WTC11 (cell line): ENCODE measurements around the gene HSD11B1L. TPM values are rescaled to one million over a fixed set of nuclear protein-coding genes. Genes with fewer than 3 reads are reported as not detected.

Experiments
- ATAC-seq: fragments of 200-7000 bp; cut with Tn5 transposase; 2 replicates; pipeline ENCODE4 v1.10.0; 2021; ENCODE audit warnings: mild to moderate bottlenecking, moderate library complexity
- CTCF ChIA-PET: fragments of 300-600 bp; sonication (Branson Sonifier 250); formaldehyde crosslinking; loops from one replicate; lab custom pipeline; 2021; ENCODE audit warnings: antibody characterized with exemption; lab: Charles Lee
- POLR2A ChIA-PET: fragments of 350-600 bp; sonication (Branson Sonifier 250); formaldehyde crosslinking; loops from one replicate; lab custom pipeline; 2021; ENCODE audit warnings: antibody characterized with exemption; lab: Charles Lee
- DNase-seq: peaks from one replicate; pipeline ENCODE4 v3.0.0; 2021; ENCODE audit warnings: low spot score
- H3K27ac Mint-ChIP-seq: 2 replicates; pipeline ENCODE4 v1.8.0; 2021; ENCODE audit warnings: mixed read lengths
- H3K27me3 Mint-ChIP-seq: 2 replicates; pipeline ENCODE4 v1.8.0; 2021; ENCODE audit warnings: low read depth, mild to moderate bottlenecking, moderate library complexity, mixed read lengths
- H3K36me3 Mint-ChIP-seq: 2 replicates; pipeline ENCODE4 v1.8.0; 2021; ENCODE audit warnings: mixed read lengths
- H3K4me1 Mint-ChIP-seq: 2 replicates; pipeline ENCODE4 v1.8.0; 2022; ENCODE audit warnings: mixed read lengths
- H3K4me3 Mint-ChIP-seq: 2 replicates; pipeline ENCODE4 v1.8.0; 2021; ENCODE audit warnings: mild to moderate bottlenecking, moderate library complexity, mixed read lengths
- H3K9me3 Mint-ChIP-seq: 2 replicates; pipeline ENCODE4 v1.8.0; 2021; ENCODE audit warnings: mixed read lengths
- ARID4B ChIP-seq: sonication (generic); formaldehyde crosslinking; IDR thresholded peaks from 2 replicates; pipeline ENCODE4 v1.8.0; 2023; ENCODE audit warnings: missing genetic modification reagents, mild to moderate bottlenecking, borderline replicate concordance
- ERG ChIP-seq: fragments of 250-450 bp; sonication (Bioruptor Pico); IDR thresholded peaks from 2 replicates; pipeline ENCODE4 v1.8.0; 2021; ENCODE audit warnings: mild to moderate bottlenecking
- FOXJ3 ChIP-seq: sonication (generic); formaldehyde crosslinking; IDR thresholded peaks from 2 replicates; pipeline ENCODE4 v1.9.0; 2021; ENCODE audit warnings: missing genetic modification reagents, mild to moderate bottlenecking, borderline replicate concordance
- FOXP1 ChIP-seq: sonication (generic); formaldehyde crosslinking; IDR thresholded peaks from 2 replicates; pipeline ENCODE4 v1.8.0; 2022; ENCODE audit warnings: missing genetic modification reagents, mild to moderate bottlenecking, moderate library complexity, borderline replicate concordance
- FOXP4 ChIP-seq: sonication (generic); formaldehyde crosslinking; IDR thresholded peaks from 2 replicates; pipeline ENCODE4 v1.8.0; 2022; ENCODE audit warnings: mild to moderate bottlenecking, missing genetic modification reagents
- HMGXB4 ChIP-seq: sonication (generic); formaldehyde crosslinking; IDR thresholded peaks from 2 replicates; pipeline ENCODE4 v1.8.1; 2023; ENCODE audit warnings: mild to moderate bottlenecking, moderate library complexity, missing genetic modification reagents
- JUN ChIP-seq: sonication (generic); formaldehyde crosslinking; IDR thresholded peaks from 2 replicates; pipeline ENCODE4 v1.8.0; 2023; ENCODE audit warnings: mild to moderate bottlenecking, missing genetic modification reagents
- MYBL2 ChIP-seq: sonication (generic); formaldehyde crosslinking; IDR thresholded peaks from 2 replicates; pipeline ENCODE4 v1.8.1; 2023; ENCODE audit warnings: mild to moderate bottlenecking, moderate library complexity, missing genetic modification reagents
- NFATC4 ChIP-seq: fragments of 250-450 bp; sonication (Bioruptor Pico); IDR thresholded peaks from 2 replicates; pipeline ENCODE4 v1.9.0; 2021; ENCODE audit warnings: mild to moderate bottlenecking
- RORB ChIP-seq: fragments of 250-450 bp; sonication (Bioruptor Pico); IDR thresholded peaks from 2 replicates; pipeline ENCODE4 v1.9.0; 2021; ENCODE audit warnings: mild to moderate bottlenecking
- TCF7 ChIP-seq: sonication (generic); formaldehyde crosslinking; IDR thresholded peaks from 2 replicates; pipeline ENCODE4 v1.8.0; 2022; ENCODE audit warnings: mild to moderate bottlenecking, low read depth, missing genetic modification reagents, moderate library complexity
- ZSCAN18 ChIP-seq: fragments of 250-450 bp; sonication (Bioruptor Pico); IDR thresholded peaks from 2 replicates; pipeline ENCODE4 v2.1.2; 2022; ENCODE audit warnings: mild to moderate bottlenecking, moderate library complexity
- total RNA-seq: library from RNA; stranded (reverse); gene quantifications from 3 replicates; pipeline ENCODE4 v1.2.3, GENCODE V29; 2021

Gene HSD11B1L
- total RNA-seq, 1 experiment from 2014 or later: 11.8 TPM

- H3K4me3 Mint-ChIP-seq: no peak overlapping the region
- peaks cover 48% of the 10 kb centered on the region for H3K36me3 Mint-ChIP-seq
- ATAC-seq: no peak
- TF ChIP-seq ZSCAN18 (CRISPR knock-in tag) (no peak), NFATC4 (CRISPR knock-in tag) (0 out of 2 replicates have a peak, but pooled peaks have one; percentile 17)
- peak overlapping the region; percentile 32; the same call in 1 of the 2 replicates for H3K27ac Mint-ChIP-seq
- DNase-seq: no peak
- no peaks in the 10 kb centered on the region for H3K27me3 Mint-ChIP-seq
- H3K9me3 Mint-ChIP-seq: no peaks in the 10 kb centered on the region
- H3K4me1 Mint-ChIP-seq: peaks cover 6% of the 10 kb centered on the region; the same call in 1 of the 2 replicates
- ChIA-PET CTCF (no interaction called here), POLR2A (interaction anchor here (0.6 to 0.9 kb wide), 2 partner anchors 22 to 24 kb away, joined by 3 to 4 read pairs; no protein-coding TSS in a partner anchor)
Measured at GRCh38 chr19:5694167-5694955, 13.5 kb downstream of the HSD11B1L start.

GRCh38 chr19:5694956-5695648, 14.3 kb downstream of the HSD11B1L start:
- ATAC-seq: no peak
- H3K27ac Mint-ChIP-seq: no peak overlapping the region
- no peaks in the 10 kb centered on the region for H3K9me3 Mint-ChIP-seq
- CTCF ChIA-PET: interaction anchor here (1.1 to 1.6 kb wide), 2 partner anchors 8 to 25 kb away, joined by 3 to 9 read pairs; partner anchors contain the start of genes CATSPERD and LONP1
- no peak overlapping the region for H3K4me3 Mint-ChIP-seq
- no peaks in the 10 kb centered on the region for H3K27me3 Mint-ChIP-seq
- TF ChIP-seq FOXP1 (CRISPR knock-in tag): no peak
- no peak for TF ChIP-seq FOXP4 (CRISPR knock-in tag)
- no peak for TF ChIP-seq TCF7
- no peak for TF ChIP-seq ERG (CRISPR knock-in tag)
- no peak for TF ChIP-seq MYBL2
- TF ChIP-seq ZSCAN18 (CRISPR knock-in tag): no peak
- TF ChIP-seq FOXJ3 (CRISPR knock-in tag): no peak
- no peak for TF ChIP-seq JUN (CRISPR knock-in tag)
- TF ChIP-seq HMGXB4: no peak
- no peak for TF ChIP-seq ARID4B (CRISPR knock-in tag)
- TF ChIP-seq RORB: no peak
- TF ChIP-seq, all 79 proteins: peak for 0
- Mint-ChIP-seq H3K36me3 (peaks cover 48% of the 10 kb centered on the region), H3K4me1 (0 out of 2 replicates have a peak, but pooled peaks cover 3% of the 10 kb centered on the region)
- POLR2A ChIA-PET: interaction anchor here (0.5 kb wide), 1 partner anchor 732 kb away, joined by 3 read pairs; no protein-coding TSS in a partner anchor
- no peak for DNase-seq
